GOT3 (cell line): Measurements from ENCODE around the gene AVPR2.

Experiments used
- DNase-seq: peaks from one replicate; lab custom pipeline; 2025; ENCODE audit warnings: mixed read lengths; lab: John Stamatoyannopoulos, UW

Gene AVPR2

GRCh38 chrX:153885968-153886903 lies 18.2 kb upstream of the AVPR2 start, which contains the start of gene L1CAM:
Gene L1CAM (minus strand): TSS chrX:153886173. CDS start chrX:153875836, 10,337 bp downstream.
- no peak for DNase-seq

GRCh38 chrX:153886915-153887314 lies 17.6 kb upstream of the AVPR2 start:
- no peak for DNase-seq

- no peak for DNase-seq
Observed at GRCh38 chrX:153887385-153887784, 17.1 kb upstream of the AVPR2 start.

GRCh38 chrX:153888344-153888743 lies 16.1 kb upstream of the AVPR2 start:
- no peak for DNase-seq

- DNase-seq: no peak
Observed at GRCh38 chrX:153889123-153889522, 15.3 kb upstream of the AVPR2 start.

- no peak for DNase-seq
Observed at GRCh38 chrX:153897899-153898298, 6.6 kb upstream of the AVPR2 start.

GRCh38 chrX:153900831-153901752 lies 3.4 kb upstream of the AVPR2 start:
- peak; percentile 23 for DNase-seq

GRCh38 chrX:153901753-153902140 lies 2.7 kb upstream of the AVPR2 start:
- no peak for DNase-seq

- DNase-seq: no peak
Observed at GRCh38 chrX:153902385-153902784, 2.1 kb upstream of the AVPR2 start.

- DNase-seq: no peak
Observed at GRCh38 chrX:153903238-153903980, 1.1 kb upstream of the AVPR2 start.

- DNase-seq: no peak
Observed at GRCh38 chrX:153905481-153906095, 1.1 kb downstream of the AVPR2 start.

- DNase-seq: no peak
Observed at GRCh38 chrX:153906126-153906917, 1.8 kb downstream of the AVPR2 start.

GRCh38 chrX:153907456-153907855 lies 3.0 kb downstream of the AVPR2 start:
- DNase-seq: no peak

- DNase-seq: no peak
Observed at GRCh38 chrX:153908219-153908860, 3.9 kb downstream of the AVPR2 start.

GRCh38 chrX:153909024-153909979 lies 4.8 kb downstream of the AVPR2 start:
- DNase-seq: no peak

- DNase-seq: no peak
Observed at GRCh38 chrX:153909980-153910360, 5.5 kb downstream of the AVPR2 start.

GRCh38 chrX:153910446-153910845 lies 6.0 kb downstream of the AVPR2 start:
- no peak for DNase-seq

- DNase-seq: no peak
Observed at GRCh38 chrX:153911798-153912197, 7.3 kb downstream of the AVPR2 start.

GRCh38 chrX:153913211-153913610 lies 8.7 kb downstream of the AVPR2 start:
- DNase-seq: no peak
